GM19397 (cell line): ENCODE data around the gene SLC19A3.
"Not testable (repeated sequence)": the region's sequence is repeated elsewhere in the genome, so short reads cannot be mapped to it uniquely, and the experiment has no call there.

Source experiments
- ATAC-seq: cut with Tn5 transposase; IDR thresholded peaks from one replicate; pipeline ENCODE4 v1.9.1; 2021; ENCODE audit warnings: mild to moderate bottlenecking, moderate library complexity; ENCODE audit not compliant: unreplicated experiment

The SLC19A3 gene

GRCh38 chr2:227703961-227704360, 13.9 kb downstream of the SLC19A3 start:
- no peak for ATAC-seq

DNA sequence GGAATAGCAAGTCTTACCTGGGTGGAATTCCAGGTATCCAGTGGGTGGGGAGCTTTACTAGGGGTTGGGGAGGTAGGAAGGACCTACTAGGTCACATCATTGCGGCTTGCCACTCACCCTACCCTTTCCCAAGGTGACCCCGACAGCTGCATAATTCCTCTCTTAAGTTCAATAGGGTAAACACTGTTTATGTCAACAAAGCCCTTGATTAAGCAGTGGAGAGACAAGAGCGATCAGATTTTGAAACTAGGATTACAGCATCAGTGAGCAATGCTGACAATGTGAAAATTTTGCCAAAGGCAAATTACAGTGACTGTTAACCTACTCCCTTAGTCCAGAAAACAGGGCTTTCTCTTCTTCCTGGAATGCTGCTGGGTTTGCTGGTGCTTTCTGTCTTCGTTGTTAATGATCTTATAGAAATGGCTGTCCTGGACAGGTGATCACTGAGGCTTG, 14.5 kb downstream of the SLC19A3 start:
- no peak for ATAC-seq

GRCh38 chr2:227701556-227701955, 16.3 kb downstream of the SLC19A3 start:
- ATAC-seq: no peak

DNA sequence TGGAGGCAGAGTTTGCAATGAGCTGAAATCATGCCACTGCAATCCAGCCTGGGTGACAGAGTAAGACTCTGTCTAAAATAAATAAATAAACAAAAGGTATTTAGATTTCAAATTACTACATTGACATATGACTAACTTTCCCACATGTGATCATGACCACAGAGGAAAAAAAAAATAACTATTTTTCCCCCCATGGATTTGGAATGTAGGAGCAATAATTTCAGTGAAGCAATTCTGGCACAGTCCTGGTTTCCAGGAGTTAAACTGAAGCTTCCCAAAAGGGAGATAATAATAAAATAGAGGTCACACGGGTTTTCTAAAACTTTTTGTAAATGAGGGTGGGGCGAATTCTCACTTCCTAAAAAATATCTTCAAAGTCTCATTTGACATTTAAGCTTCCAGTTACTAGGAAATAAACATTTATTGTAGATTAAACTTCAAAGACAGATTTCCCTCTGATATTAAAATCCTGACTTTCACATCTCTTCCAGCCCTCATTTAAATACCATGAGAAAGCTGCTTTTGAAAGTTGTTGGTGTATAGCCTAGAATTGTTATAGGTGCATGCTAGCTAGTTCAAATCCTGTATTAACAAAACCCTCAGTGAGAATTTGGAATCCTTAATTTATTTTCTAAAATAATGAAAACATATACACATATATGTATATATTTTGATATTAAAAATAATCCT, 20.7 kb downstream of the SLC19A3 start:
- no peak for ATAC-seq

GRCh38 chr2:227687189-227687588, 30.6 kb downstream of the SLC19A3 start:
- no peak for ATAC-seq

DNA sequence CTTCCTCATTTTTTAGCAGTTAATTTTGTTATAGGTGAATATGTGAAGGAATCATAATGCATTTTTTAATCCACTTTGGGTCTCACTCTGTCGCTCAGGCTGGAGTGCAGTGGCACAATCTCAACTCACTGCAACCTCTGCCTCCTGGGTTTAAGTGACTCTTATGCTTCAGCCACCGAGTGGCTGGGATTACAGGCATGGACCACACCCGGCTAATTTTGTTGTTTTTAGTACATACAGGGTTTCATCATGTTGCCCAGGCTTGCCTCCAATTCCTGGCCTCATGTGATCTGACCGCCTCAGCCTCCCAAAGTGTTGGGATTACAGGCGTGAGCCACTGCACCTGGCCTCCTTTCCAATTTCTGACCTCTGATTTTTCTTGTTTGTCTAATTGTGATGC, 33.6 kb downstream of the SLC19A3 start:
- no peak for ATAC-seq

DNA sequence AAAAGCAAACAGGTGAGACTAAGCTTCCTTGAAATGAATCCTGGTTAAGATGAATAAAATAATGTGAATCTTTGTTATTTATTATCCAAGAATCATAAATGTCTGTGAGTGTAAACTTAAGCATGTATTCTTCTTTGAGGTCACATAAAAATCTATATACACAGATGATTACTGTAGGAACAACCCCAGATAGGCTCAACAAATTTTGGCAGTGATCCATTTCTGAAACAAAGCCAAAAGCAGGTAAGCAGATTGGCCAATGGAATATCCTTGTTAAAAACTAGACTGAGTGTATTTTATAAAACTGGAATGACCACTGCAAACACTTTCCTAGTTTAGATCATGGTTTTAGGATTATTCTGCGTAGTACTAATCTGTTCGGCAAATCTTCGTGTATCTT, 39.9 kb downstream of the SLC19A3 start:
- ATAC-seq: no peak

DNA sequence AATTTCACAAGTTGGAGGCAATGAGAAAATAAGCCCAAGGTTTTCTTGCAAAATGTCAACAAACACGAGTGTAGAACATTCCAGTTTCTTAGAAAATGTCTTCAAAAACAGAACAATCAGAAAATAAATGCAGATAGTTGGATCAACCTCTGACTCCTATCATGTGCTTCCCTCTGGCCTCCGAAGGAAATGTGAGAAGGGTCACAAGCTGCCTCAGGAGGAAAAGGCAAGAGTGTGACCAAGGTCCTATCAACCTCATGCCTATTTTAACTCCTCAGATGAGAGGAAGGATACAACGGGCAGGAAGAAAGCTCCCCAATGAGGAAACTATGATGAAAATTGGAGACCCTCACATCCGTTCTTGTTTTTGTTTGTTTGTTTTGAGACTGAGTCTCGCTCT, 43.3 kb downstream of the SLC19A3 start:
- no peak for ATAC-seq

GRCh38 chr2:227673620-227674019, 44.2 kb downstream of the SLC19A3 start:
- ATAC-seq: not testable (repeated sequence)

DNA sequence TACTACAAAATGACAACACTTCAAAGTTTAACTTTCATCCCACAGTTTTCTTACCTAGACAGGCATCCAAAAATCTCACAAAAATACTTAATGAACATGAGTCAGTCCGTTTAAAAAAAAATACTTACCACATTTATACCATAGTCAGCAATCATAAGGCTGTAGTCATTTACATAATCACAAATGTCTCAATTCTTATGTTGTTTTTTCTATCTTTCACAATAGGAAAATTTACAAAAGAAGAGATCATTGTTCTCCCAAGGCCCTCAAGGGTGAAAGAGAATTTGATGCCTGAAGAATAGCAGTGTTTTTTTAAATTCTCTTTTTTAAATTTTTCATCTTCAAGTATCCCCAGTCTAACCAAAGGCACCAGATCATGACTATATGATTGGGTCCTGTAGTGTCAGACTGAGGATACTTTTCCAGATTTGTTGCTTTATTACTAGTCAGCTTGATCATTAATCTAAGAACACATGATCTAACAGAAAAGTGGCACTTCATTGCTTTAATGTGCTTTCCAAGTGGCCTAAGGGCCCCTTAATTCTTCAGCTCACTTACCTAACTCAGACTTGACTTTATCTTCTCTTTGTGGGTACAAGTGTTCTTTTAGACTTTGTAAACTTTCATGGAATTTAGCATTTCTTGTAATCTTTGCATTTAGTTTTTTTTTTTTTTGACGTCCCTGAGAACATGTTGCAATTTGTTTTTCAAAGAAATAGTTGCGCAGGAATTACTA, 46.5 kb downstream of the SLC19A3 start:
- ATAC-seq: no peak

DNA sequence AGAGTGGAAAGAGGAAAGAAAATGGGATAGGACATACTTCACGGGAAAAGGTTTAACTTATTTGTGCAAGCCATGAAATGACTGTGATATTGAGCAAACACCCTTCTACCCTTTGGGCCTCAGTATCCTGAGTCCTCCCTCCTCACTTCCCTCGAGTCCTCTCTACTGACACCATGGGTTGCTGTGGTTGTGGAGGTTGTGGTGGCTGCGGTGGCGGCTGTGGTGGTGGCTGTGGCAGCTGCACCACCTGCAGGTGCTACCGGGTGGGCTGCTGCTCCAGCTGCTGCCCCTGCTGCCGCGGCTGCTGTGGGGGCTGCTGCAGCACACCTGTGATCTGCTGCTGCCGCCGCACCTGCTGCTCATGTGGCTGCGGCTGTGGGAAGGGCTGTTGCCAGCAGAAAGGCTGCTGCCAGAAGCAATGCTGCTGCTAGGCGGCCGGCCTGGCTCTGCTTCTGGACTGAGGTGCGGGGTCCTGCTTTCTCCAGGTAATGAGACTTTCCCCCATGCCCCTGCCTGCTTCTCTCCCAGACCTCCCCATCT, 51.1 kb downstream of the SLC19A3 start, which contains the start of gene SCYGR5:
Gene SCYGR5, plus strand, starts transcription at position 174 of the 540 bp plus-strand sequence. Its CDS starts 0 bp downstream, at position 174.
- ATAC-seq: not testable (repeated sequence)

- no peak for ATAC-seq
Observed at GRCh38 chr2:227665189-227665940, 52.5 kb downstream of the SLC19A3 start.

DNA sequence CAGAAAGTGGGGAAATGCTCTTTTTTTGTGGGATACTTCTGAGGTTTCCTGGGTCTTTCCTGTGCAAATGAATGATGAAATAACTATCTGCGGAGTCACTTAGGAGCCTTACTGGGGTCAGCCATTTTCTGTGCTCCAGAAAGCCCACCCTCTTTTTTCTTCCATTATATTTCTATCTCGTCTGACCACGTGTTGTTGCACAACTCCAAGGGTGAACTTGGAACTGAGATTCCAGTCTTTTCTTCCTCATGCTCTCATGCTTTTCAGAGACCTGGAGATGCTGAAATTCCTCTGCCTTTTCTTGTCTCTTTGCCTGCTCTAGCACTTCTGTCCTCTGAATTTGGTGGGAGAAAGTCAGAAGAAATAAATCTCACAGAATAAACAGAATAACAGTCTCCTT, 56.0 kb downstream of the SLC19A3 start:
- no peak for ATAC-seq

DNA sequence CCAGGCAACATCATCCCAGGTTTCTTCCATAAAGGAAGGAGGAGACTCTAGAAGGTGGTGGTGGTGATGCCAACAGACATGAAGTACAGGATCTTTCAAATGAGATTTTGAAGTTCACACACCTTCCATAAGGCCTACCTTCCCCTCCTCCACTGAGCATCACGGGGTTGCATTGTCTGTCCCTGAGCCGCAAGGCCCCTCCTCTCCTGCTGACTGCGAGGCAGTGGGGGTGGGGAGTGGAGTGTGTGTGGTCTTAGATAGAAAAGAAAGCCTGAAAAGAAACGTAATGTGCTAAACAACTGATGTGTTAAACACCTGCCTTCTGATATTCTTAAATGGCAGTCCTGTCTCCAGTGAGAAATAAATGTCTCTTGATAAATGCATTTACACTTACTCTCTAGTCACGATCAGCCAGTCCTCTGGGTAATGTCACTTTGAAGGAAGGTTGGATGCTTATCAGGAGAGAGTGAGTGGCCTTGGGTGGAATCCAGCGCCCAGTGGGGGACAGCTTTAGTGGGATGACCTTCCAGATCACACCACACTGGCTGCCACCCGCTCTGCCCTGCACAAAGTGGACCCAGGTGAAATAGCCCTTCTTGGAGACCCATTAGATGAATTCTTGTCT, 56.7 kb downstream of the SLC19A3 start:
- ATAC-seq: no peak

GRCh38 chr2:227657199-227657845, 60.5 kb downstream of the SLC19A3 start:
- ATAC-seq: no peak

DNA sequence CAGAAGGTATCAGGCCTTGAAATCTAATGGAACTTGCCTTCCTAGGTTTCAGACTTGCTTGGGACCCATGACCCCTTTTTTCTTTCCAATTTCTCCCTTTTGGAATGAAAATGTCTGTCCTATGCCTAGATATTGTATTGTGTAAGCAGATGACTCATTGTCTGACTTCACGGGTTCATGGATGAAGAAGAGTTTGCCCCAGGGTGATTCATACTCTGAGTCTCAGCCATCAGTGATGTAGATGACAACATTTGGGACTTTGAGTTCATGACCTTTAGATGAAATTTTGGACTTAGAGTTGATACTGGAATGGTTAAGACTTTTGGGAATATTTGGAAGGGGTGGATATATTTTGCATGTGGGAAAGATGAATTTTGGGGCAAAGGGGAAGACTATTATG, 62.4 kb downstream of the SLC19A3 start:
- ATAC-seq: no peak

GRCh38 chr2:227654426-227654825, 63.4 kb downstream of the SLC19A3 start:
- ATAC-seq: no peak

GRCh38 chr2:227653419-227653818, 64.4 kb downstream of the SLC19A3 start:
- no peak for ATAC-seq

DNA sequence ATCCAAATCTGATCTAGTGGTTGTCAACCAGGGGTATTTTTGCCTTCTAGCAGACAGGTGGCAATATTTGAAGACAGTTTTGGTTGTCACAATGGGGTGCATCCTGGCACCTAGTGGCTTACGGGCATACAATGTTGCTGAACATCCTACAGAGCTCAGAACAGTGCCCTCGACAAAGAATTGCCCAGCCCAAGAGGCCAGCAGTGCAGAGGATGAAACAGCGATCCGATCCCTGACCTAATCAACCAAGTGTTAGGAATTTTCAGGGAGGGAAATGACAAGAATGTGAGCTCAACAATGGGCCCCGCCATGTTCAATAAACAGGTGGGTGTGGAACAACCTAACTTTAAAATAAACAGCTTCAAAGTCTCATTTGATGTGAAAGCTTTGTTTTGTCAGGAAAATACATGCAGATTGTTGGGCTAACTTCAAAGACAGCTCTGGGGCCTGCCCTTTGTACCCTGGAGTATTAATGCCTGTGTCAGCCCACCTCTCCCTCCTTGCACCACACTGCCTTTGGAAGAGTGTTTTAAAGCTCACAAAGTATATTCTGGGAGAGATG, 73.8 kb downstream of the SLC19A3 start:
- no peak for ATAC-seq

DNA sequence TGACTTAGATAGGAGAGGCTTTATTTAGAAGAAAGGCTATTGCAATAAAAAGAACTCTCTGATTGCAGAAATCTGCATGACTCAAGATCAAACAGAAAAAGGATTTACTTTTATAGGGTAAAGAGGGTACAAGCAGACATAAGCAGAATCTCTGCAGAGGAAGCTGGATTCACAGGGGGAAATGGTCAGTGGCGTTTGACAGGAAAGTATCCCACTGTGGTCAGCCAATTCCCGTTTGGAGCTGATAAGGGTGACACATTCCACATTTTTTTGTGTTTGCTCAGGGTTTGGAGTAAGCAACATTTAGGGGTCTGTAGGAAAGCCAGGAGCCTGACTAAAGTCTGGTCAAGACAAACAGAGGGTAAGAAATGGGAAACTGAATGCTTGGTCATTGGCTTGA, 75.2 kb downstream of the SLC19A3 start:
- ATAC-seq: no peak
